Tibial nerve (tissue), 4 donors: ENCODE results near the gene CTBP2. TPM values are rescaled to one million over a fixed set of nuclear protein-coding genes. Genes with fewer than 3 reads are reported as not detected.

Experiments used
- DNase-seq, 2 donors: peaks; one replicate each; pipeline ENCODE4 v3.0.0-alpha.2; 2019; ENCODE audit warnings: low spot score in 2 of 2
- H3K27ac ChIP-seq, 4 donors: fragments of 200-600 bp; sonication (generic) in 3 of 4; one replicate each; pipeline ENCODE4 v1.5.1; 2017 to 2019; ENCODE audit warnings: mild to moderate bottlenecking in 1 of 4
- H3K27me3 ChIP-seq, 2 donors: fragments of 200-600 bp; sonication (generic) in 1 of 2; one replicate each; pipeline versions ENCODE4 v1.5.1 to v1.6.0; 2017 to 2019
- H3K36me3 ChIP-seq, 3 donors: fragments of 200-600 bp; sonication (generic); one replicate each; pipeline ENCODE4 v1.5.1; 2018 to 2019
- H3K4me1 ChIP-seq, 4 donors: fragments of 200-600 bp; sonication (generic) in 3 of 4; one replicate each; pipeline ENCODE4 v1.5.1; 2017 to 2019
- H3K4me3 ChIP-seq, 4 donors: fragments of 200-600 bp; sonication (generic) in 3 of 4; one replicate each; pipeline ENCODE4 v1.5.1; 2017 to 2019; ENCODE audit warnings: mild to moderate bottlenecking in 1 of 4, moderate library complexity in 1 of 4
- H3K9me3 ChIP-seq, 4 donors: fragments of 200-600 bp; sonication (generic) in 3 of 4; one replicate each; pipeline ENCODE4 v1.5.1; 2017 to 2019
- EP300 ChIP-seq, 2 donors: sonication (generic); formaldehyde crosslinking; IDR thresholded peaks; one replicate each; pipeline ENCODE4 v1.6.1; 2017; ENCODE audit warnings: antibody characterized with exemption in 2 of 2, mild to moderate bottlenecking in 1 of 2
- POLR2A ChIP-seq, 2 donors: fragments of 450-650 bp; IDR thresholded peaks; one replicate each; pipeline ENCODE4 v1.6.1; 2017; ENCODE audit warnings: antibody characterized with exemption in 2 of 2, mild to moderate bottlenecking in 2 of 2, moderate library complexity in 2 of 2
- WGBS, 2 donors: methylation state at CpG; one replicate each; pipeline ENCODE4 v1.1.5; 2018; 5-methylcytosine and 5-hydroxymethylcytosine counted together
- total RNA-seq, 4 donors: library from RNA; depleted of rRNA; stranded (reverse); fragments of >200 nt; gene quantifications; one replicate each; pipeline ENCODE4 v1.1.0, GENCODE V29; 2016
- TF ChIP-seq, protein P1 (sequence below), 5 experiments: fragments of 200-600 bp in 3 of 5; fragments of 450-650 bp in 2 of 5; sonication (generic) in 3 of 5; IDR thresholded peaks; one replicate each; pipeline ENCODE4 v1.5.1; 2016 to 2019; ENCODE audit warnings: antibody characterized with exemption in 5 of 5, mild to moderate bottlenecking in 3 of 5, moderate library complexity in 2 of 5

The CTBP2 gene
- total RNA-seq, 4 donors from 2014 or later = 40.4 to 97.9 (median 62.3) TPM

DNA sequence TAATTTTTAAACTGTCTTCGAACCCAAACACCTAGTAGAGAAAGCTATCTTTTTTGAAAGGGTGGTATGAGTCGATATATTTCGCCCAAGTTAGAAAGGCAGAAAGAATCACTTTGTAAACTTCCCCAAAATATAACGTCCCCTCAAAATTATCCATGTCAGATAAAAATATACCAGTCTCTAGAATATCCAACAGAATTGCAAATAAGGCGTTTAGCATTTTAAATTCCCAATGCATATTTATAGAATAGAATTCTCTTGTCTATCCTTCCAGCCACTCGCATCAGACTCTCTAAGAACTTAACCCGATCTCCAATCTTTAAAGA lies 2.1 kb downstream of the CTBP2 start:
- Histone ChIP-seq H3K27ac (peak overlapping the region; percentile 85 to 96 (median 94)), H3K27me3 (no peaks in the 10 kb centered on the region), H3K4me1 (peaks cover 0 to 63% (median 41%) of the 10 kb centered on the region in 4 donors), H3K4me3 (peak overlapping the region; percentile 69 to 94 (median 84)), H3K36me3 (no peaks in the 10 kb centered on the region), H3K9me3 (no peaks in the 10 kb centered on the region)
- TF ChIP-seq POLR2A (IDR thresholded peaks at IDR 0.05) (no peak), EP300 (IDR thresholded peaks at IDR 0.05) (no peak)
- TF ChIP-seq, protein P1, sequence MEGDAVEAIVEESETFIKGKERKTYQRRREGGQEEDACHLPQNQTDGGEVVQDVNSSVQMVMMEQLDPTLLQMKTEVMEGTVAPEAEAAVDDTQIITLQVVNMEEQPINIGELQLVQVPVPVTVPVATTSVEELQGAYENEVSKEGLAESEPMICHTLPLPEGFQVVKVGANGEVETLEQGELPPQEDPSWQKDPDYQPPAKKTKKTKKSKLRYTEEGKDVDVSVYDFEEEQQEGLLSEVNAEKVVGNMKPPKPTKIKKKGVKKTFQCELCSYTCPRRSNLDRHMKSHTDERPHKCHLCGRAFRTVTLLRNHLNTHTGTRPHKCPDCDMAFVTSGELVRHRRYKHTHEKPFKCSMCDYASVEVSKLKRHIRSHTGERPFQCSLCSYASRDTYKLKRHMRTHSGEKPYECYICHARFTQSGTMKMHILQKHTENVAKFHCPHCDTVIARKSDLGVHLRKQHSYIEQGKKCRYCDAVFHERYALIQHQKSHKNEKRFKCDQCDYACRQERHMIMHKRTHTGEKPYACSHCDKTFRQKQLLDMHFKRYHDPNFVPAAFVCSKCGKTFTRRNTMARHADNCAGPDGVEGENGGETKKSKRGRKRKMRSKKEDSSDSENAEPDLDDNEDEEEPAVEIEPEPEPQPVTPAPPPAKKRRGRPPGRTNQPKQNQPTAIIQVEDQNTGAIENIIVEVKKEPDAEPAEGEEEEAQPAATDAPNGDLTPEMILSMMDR (IDR thresholded peaks at IDR 0.05) = no peak
- 14 to 19% methylated on average over 7 of the region's 7 CpGs for WGBS, 2 donors
- no peak for DNase-seq

- no peak for DNase-seq
- 26 to 35% methylated on average over 3 of the region's 3 CpGs for WGBS, 2 donors
- no peaks in the 10 kb centered on the region for H3K9me3 ChIP-seq
- TF ChIP-seq POLR2A (IDR thresholded peaks at IDR 0.05) = no peak
- no peak for TF ChIP-seq EP300 (IDR thresholded peaks at IDR 0.05)
- TF ChIP-seq, protein P1 (IDR thresholded peaks at IDR 0.05) = no peak
- peaks cover 0 to 70% (median 48%) of the 10 kb centered on the region in 4 donors for H3K4me1 ChIP-seq
- H3K36me3 ChIP-seq = no peaks in the 10 kb centered on the region
- H3K4me3 ChIP-seq = peak overlapping the region in 2 of 4 donors; percentile 86 to 94
- H3K27ac ChIP-seq = peak overlapping the region; percentile 85 to 96 (median 94)
- no peaks in the 10 kb centered on the region for H3K27me3 ChIP-seq
Measured at GRCh38 chr10:125157505-125157904, 2.9 kb downstream of the CTBP2 start.

GRCh38 chr10:125156739-125157480 lies 3.5 kb downstream of the CTBP2 start:
- Histone ChIP-seq H3K4me3 (peak overlapping the region in 1 of 4 donors; percentile 94), H3K36me3 (no peaks in the 10 kb centered on the region), H3K27me3 (no peaks in the 10 kb centered on the region), H3K27ac (peak overlapping the region; percentile 82 to 96 (median 88)), H3K4me1 (peaks cover 0 to 70% (median 53%) of the 10 kb centered on the region in 4 donors), H3K9me3 (no peaks in the 10 kb centered on the region)
- no peak for DNase-seq
- WGBS, 2 donors = 50 to 52% methylated on average over 13 of the region's 13 CpGs
- TF ChIP-seq POLR2A (IDR thresholded peaks at IDR 0.05) = no peak
- TF ChIP-seq, protein P1 (IDR thresholded peaks at IDR 0.05) = no peak
- TF ChIP-seq EP300 (IDR thresholded peaks at IDR 0.05) = no peak

- 74 to 78% methylated on average over 3 of the region's 3 CpGs for WGBS, 2 donors
- Histone ChIP-seq H3K4me1 (peaks cover 0 to 73% (median 53%) of the 10 kb centered on the region in 4 donors), H3K27me3 (no peaks in the 10 kb centered on the region), H3K4me3 (no peak overlapping the region), H3K27ac (peak overlapping the region in 3 of 4 donors; percentile 41 to 92 (median 82)), H3K9me3 (no peaks in the 10 kb centered on the region), H3K36me3 (peaks cover 0 to 3% (median 0%) of the 10 kb centered on the region in 3 donors)
- TF ChIP-seq, protein P1 (IDR thresholded peaks at IDR 0.05) = no peak
- no peak for TF ChIP-seq POLR2A (IDR thresholded peaks at IDR 0.05)
- no peak for TF ChIP-seq EP300 (IDR thresholded peaks at IDR 0.05)
- DNase-seq = no peak
Measured at GRCh38 chr10:125156196-125156595, 4.2 kb downstream of the CTBP2 start.

GRCh38 chr10:125155101-125155500 lies 5.3 kb downstream of the CTBP2 start:
- no peak for DNase-seq
- Histone ChIP-seq H3K4me3 (peak overlapping the region in 1 of 4 donors; percentile 13), H3K36me3 (peaks cover 0 to 8% (median 0%) of the 10 kb centered on the region in 3 donors), H3K27me3 (no peaks in the 10 kb centered on the region), H3K27ac (peak overlapping the region; percentile 43 to 92 (median 77)), H3K4me1 (peaks cover 0 to 82% (median 55%) of the 10 kb centered on the region in 4 donors), H3K9me3 (no peaks in the 10 kb centered on the region)
- no peak for TF ChIP-seq EP300 (IDR thresholded peaks at IDR 0.05)
- no peak for TF ChIP-seq POLR2A (IDR thresholded peaks at IDR 0.05)
- TF ChIP-seq, protein P1 (IDR thresholded peaks at IDR 0.05) = no peak
- 14 to 17% methylated on average over 8 of the region's 8 CpGs for WGBS, 2 donors
